Measurements from ENCODE around the gene SLC9A8.

SLC9A8 gene

DNA sequence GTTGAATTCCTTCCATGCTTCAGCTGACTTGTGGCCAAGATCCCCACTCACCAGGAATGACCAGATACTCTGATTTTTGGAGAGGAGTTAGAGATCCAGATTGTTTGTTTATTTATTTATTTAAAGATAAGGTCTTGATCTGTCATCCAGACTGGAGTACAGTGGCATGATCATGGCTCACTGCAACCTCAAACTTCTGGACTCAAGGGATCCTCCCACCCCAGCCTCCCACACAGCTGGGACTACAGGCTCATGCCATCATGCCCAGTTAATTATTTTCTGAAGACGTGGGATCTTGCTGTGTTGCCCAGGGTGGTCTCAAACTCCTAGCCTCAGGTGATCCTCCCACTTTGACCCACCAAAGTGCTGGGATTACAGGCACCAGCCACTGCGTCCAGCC, 106.8 kb downstream of the SLC9A8 start:
- Histone ChIP-seq H3K9ac (ENCODE audit: insufficient read length) (no peak overlapping the region), H3K36me3 (ENCODE audit: insufficient read depth, low read length) (no peaks in the 10 kb centered on the region), H3K9me3 (ENCODE audit: low read depth, low read length) (no peaks in the 10 kb centered on the region), H3K4me3 (no peak overlapping the region), H3K27ac (no peak overlapping the region)
- no peak for DNase-seq (ENCODE audit: low read depth, low spot score)
- no peak for TF ChIP-seq EZH2 (IDR thresholded peaks at IDR 0.05)
- TF ChIP-seq POLR2AphosphoS5 (IDR thresholded peaks at IDR 0.05; ENCODE audit: borderline replicate concordance, low read depth, low read length): no peak
- no peak for TF ChIP-seq FOXP2 (optimal IDR thresholded peaks at IDR 0.05; ENCODE audit: control extremely low read depth, extremely low read length, insufficient read depth)

DNA sequence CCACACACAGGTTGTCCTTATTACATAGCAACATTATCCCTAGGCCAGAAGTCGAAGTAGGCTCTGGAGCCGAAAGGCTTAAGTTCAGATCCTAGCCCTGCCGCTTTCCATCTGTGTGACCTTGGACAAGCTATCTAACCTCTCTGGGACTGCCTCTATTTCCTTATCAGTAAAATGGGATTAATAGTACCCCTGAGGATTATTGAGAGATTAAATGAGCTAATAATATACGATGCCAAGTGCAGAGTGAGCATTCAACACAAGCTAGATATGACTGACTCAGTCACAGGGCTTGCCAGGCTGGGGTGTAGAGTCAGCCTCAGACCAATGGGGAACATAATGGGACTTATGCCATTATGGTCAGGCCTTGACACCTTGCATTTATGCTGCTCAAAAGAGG, 111.6 kb downstream of the SLC9A8 start:
- Histone ChIP-seq H3K9ac (ENCODE audit: insufficient read length) (no peak overlapping the region), H3K36me3 (ENCODE audit: insufficient read depth, low read length) (no peaks in the 10 kb centered on the region), H3K27ac (no peak overlapping the region), H3K4me3 (no peak overlapping the region), H3K9me3 (ENCODE audit: low read depth, low read length) (0 out of 2 replicates have a peak, but pooled peaks cover 3% of the 10 kb centered on the region)
- no peak for DNase-seq (ENCODE audit: low read depth, low spot score)
- TF ChIP-seq POLR2AphosphoS5 (IDR thresholded peaks at IDR 0.05; ENCODE audit: borderline replicate concordance, low read depth, low read length) (no peak), FOXP2 (optimal IDR thresholded peaks at IDR 0.05; ENCODE audit: control extremely low read depth, extremely low read length, insufficient read depth) (no peak), EZH2 (IDR thresholded peaks at IDR 0.05) (no peak)

DNA sequence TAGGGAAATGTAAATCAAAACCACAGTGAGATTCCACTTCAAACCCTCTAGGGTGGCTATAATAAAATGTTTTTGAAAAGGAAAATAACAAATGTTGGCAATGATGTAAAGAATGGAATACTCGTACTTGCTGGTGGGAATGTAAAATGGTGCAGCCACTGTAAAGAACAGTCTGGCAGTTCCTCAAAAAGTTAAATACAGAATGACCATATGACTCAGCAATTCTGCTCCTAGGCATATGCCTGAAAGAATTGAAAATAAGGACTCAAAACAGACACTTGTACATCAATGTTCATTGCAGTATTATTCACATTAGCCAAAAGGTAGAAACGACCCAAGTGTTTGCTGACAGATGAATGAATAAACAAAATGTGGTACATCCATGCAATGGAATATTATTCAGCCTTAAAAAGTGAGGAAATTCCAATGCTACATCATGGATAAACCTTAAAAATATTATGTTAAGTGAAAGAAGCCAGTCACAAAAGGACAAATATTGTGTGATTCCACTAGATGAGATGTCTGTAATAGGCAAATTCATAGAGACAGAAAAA, 113.3 kb downstream of the SLC9A8 start:
- H3K9ac ChIP-seq (ENCODE audit: insufficient read length): no peak overlapping the region
- H3K36me3 ChIP-seq (ENCODE audit: insufficient read depth, low read length): no peaks in the 10 kb centered on the region
- no peak for TF ChIP-seq EZH2 (IDR thresholded peaks at IDR 0.05)
- TF ChIP-seq FOXP2 (optimal IDR thresholded peaks at IDR 0.05; ENCODE audit: control extremely low read depth, extremely low read length, insufficient read depth): no peak
- no peak for TF ChIP-seq POLR2AphosphoS5 (IDR thresholded peaks at IDR 0.05; ENCODE audit: borderline replicate concordance, low read depth, low read length)
- H3K9me3 ChIP-seq (ENCODE audit: low read depth, low read length): 0 out of 2 replicates have a peak, but pooled peaks cover 3% of the 10 kb centered on the region
- no peak for DNase-seq (ENCODE audit: low read depth, low spot score)
- no peak overlapping the region for H3K27ac ChIP-seq
- H3K4me3 ChIP-seq: no peak overlapping the region

DNA sequence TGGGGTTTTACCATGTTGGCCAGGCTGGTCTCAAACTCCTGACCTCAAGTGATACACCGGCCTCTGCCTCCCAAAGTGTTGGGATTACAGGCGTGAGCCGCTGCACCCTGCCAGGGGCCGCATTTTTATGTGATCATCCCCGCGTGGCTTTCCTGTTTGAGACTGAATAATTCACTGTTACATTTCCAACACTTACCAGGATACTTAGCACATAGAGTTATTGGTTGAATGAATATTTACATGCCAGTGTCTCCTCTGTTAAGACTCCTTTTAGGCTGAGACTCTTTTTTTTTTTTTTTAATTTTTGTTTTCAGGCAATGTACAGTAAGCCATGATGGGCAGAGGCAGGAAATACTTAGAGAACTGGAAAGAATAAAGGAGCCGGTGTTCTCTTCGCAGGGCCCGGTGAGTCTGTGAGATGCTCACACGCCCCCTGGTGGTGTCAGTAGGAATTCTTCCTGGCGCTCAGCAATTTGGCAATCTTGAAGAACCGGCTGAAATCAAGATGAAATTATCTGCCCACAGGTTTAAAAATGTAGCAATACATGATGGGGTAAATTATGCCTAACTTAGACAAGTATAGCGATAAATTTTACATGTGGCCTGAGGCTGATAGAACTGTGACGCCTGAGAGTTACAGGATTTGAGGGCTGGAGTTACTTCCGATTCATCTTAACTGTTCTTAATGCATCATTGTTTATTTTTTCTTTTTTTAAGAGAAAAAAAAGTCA, 115.9 kb downstream of the SLC9A8 start:
- H3K9ac ChIP-seq (ENCODE audit: insufficient read length): no peak overlapping the region
- H3K36me3 ChIP-seq (ENCODE audit: insufficient read depth, low read length): no peaks in the 10 kb centered on the region
- no peak overlapping the region for H3K27ac ChIP-seq
- DNase-seq (ENCODE audit: low read depth, low spot score): peak; percentile 56
- 0 out of 2 replicates have a peak, but pooled peaks cover 3% of the 10 kb centered on the region for H3K9me3 ChIP-seq (ENCODE audit: low read depth, low read length)
- peak overlapping the region; percentile 10; the same call in 1 of the 2 replicates for H3K4me3 ChIP-seq
- TF ChIP-seq EZH2 (IDR thresholded peaks at IDR 0.05) (no peak), FOXP2 (optimal IDR thresholded peaks at IDR 0.05; ENCODE audit: control extremely low read depth, extremely low read length, insufficient read depth) (no peak), POLR2AphosphoS5 (IDR thresholded peaks at IDR 0.05; ENCODE audit: borderline replicate concordance, low read depth, low read length) (no peak)

DNA sequence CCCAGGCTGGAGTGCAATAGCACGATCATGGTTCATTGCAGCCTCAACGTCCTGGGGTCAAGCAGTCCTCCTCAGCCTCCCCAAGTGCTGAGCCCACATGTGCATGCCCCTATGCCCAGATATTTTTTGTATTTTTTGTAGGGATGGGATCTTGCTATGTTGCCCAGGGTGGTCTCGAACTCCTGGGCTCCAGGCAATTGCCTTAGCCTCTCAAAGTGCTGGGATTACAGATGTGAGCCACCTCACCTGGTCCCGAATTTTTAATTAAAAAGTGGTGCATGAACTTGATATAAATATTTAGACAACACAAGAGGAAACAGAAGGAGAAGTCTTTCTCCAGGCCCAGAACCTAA, 116.5 kb downstream of the SLC9A8 start:
- Histone ChIP-seq H3K36me3 (ENCODE audit: insufficient read depth, low read length) (no peaks in the 10 kb centered on the region), H3K27ac (no peak overlapping the region), H3K9ac (ENCODE audit: insufficient read length) (no peak overlapping the region), H3K9me3 (ENCODE audit: low read depth, low read length) (0 out of 2 replicates have a peak, but pooled peaks cover 3% of the 10 kb centered on the region), H3K4me3 (no peak overlapping the region)
- TF ChIP-seq EZH2 (IDR thresholded peaks at IDR 0.05): no peak
- no peak for TF ChIP-seq POLR2AphosphoS5 (IDR thresholded peaks at IDR 0.05; ENCODE audit: borderline replicate concordance, low read depth, low read length)
- no peak for TF ChIP-seq FOXP2 (optimal IDR thresholded peaks at IDR 0.05; ENCODE audit: control extremely low read depth, extremely low read length, insufficient read depth)
- no peak for DNase-seq (ENCODE audit: low read depth, low spot score)

DNA sequence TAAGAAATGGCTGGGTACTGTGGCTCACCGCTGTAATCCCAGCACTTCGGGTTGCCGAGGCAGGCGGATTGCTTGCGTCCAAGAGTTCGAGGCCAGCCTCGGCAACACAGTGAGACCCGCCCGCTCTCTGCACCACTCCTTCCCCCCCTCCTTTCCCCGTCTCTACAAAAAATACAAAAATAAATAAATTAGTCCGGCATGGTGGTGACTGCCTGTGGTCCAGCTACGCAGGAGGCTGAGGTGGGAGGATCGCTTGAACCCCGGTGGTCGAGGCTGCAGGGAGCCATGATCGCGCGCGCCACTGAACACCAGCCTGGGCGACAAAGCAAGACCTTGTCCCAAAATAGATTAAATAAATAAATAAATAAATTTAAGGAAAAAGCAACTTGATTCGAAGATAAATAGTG, 123.1 kb downstream of the SLC9A8 start:
- Histone ChIP-seq H3K27ac (no peak overlapping the region), H3K9me3 (ENCODE audit: low read depth, low read length) (no peaks in the 10 kb centered on the region), H3K4me3 (peak overlapping the region; percentile 82), H3K36me3 (ENCODE audit: insufficient read depth, low read length) (peaks cover 12% of the 10 kb centered on the region), H3K9ac (ENCODE audit: insufficient read length) (no peak overlapping the region)
- TF ChIP-seq POLR2AphosphoS5 (IDR thresholded peaks at IDR 0.05; ENCODE audit: borderline replicate concordance, low read depth, low read length) (no peak), EZH2 (IDR thresholded peaks at IDR 0.05) (no peak), FOXP2 (optimal IDR thresholded peaks at IDR 0.05; ENCODE audit: control extremely low read depth, extremely low read length, insufficient read depth) (no peak)
- no peak for DNase-seq (ENCODE audit: low read depth, low spot score)

DNA sequence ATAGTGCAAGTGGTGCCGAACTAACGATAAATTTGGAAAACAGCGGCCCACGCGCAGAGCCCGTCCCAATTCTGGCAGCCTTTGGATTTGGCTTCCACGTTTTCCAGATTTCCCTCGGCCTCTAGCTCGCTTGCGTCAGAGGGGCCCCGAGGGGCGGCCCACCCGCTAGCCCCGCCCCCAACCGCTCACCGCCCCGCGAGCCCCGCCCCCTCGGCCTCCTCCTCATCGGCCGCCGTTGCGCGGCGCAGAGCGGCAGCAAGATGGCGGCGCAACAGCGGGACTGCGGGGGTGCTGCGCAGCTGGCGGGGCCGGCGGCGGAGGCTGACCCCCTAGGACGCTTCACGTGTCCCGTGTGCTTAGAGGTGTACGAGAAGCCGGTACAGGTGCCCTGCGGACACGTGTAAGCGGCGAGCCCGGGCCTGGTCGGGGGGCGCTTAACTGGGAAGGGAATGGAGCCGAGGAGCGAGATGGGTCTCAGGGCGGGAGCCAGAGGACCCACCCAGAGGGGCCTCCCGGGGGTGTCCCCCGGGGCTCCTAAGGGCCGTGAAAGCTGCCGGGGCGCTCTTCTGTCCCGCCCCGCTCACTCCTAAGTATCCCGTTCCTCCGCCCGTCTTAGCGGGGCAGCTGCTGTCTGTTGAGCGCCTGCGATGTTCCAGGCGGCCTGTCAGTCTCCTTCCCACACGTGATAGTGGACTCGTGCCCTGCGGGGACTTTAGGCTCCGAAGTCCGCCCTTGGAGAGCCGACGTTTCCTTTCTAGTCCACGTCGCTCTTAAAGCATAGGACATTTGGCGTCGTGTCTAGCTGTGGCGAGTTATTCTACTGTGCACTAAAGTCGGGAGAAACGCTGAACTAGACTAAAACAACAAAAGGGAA, 123.8 kb downstream of the SLC9A8 start, which contains the start of gene RNF114:
Gene RNF114, plus strand, starts transcription at position 245 of the 874 bp plus-strand sequence. Its CDS starts 16 bp downstream, at position 261.
- H3K36me3 ChIP-seq (ENCODE audit: insufficient read depth, low read length): peaks cover 18% of the 10 kb centered on the region
- H3K9ac ChIP-seq (ENCODE audit: insufficient read length): peak within 1 kb of the TSS; percentile 94
- peak; percentile 66 for DNase-seq (ENCODE audit: low read depth, low spot score)
- no peaks in the 10 kb centered on the region for H3K9me3 ChIP-seq (ENCODE audit: low read depth, low read length)
- no peak for TF ChIP-seq EZH2 (IDR thresholded peaks at IDR 0.05)
- TF ChIP-seq POLR2AphosphoS5 (IDR thresholded peaks at IDR 0.05; ENCODE audit: borderline replicate concordance, low read depth, low read length): peak; percentile 92
- H3K4me3 ChIP-seq: peak within 1 kb of the TSS; percentile 82
- 0 out of 2 replicates have a peak within 1 kb of the TSS, but pooled peaks have one; percentile 58 for H3K27ac ChIP-seq
